NCI-H2029 treated with DMSO at 0.1 percent for 48 hours (cell line): ENCODE results near the gene POLR2F.

ENCODE experiments used
- DNase-seq: peaks from one replicate; lab custom pipeline; 2025; lab: John Stamatoyannopoulos, UW

Gene POLR2F

DNA sequence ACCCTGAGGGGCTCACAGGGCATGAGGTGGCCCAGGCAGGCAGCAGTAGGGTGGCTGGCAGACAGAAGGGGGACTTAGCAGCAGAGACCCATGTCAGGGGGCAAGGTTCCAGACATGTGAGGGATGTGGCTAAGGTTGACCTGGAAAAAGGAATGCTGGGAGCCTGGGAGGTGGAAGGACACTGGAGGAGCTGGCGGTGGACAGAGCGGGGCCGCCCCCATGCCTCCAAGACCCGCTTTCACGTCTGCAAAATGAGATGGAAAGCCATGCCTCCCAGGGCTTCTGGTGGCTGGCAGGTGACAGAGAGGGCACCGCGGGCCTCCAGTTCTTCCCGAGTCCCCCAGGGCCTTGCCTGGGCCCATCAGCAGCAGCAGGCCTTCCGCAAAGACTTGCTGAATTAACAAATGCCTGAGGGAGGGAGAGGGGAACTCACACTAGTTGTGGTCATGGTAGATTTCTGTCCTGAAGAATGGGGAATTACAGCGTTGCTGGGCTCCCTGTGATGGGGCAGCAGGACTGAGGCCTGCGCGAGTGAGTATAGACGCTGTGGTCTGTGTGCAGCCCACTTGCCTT is 53.9 kb downstream of the POLR2F start:
- DNase-seq, result no peak

DNA sequence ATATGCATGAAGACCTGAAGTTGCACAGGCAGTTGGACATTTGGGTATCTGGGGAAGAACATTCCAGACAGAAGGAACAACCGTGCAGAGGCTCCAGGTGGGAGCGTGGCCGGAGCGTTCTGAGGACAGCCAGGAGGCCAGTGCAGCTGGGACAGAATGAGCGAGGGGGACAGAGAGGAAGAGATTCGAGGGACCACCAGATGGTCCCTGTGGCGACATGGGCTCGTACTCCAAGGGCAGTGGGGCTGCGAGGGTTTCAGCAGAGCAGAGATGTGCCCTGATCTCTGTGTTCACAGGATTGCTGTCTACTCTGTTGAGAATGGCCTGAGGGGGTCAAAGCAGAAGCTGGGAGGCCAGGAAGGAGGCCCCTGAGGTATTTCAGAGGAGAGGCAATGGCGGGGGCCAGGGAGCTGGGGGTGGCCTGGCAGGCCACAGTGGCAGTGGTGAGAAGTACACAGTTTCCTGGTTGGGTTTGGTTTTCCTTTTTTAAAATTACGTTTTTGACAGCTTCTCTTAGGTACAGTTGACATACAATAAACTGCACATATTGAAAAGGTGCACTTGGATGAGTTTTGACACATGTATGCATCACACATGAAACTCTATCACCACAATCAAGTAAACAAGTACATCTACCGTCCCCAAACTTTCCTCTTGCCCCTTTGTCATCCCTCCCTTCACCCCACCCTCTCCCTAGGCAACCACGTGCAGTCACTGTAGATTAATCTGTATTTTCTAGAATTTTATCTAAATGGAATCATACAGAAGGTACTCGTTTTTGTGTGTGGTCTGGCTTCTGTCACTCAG is 55.7 kb downstream of the POLR2F start:
- DNase-seq, result no peak

DNA sequence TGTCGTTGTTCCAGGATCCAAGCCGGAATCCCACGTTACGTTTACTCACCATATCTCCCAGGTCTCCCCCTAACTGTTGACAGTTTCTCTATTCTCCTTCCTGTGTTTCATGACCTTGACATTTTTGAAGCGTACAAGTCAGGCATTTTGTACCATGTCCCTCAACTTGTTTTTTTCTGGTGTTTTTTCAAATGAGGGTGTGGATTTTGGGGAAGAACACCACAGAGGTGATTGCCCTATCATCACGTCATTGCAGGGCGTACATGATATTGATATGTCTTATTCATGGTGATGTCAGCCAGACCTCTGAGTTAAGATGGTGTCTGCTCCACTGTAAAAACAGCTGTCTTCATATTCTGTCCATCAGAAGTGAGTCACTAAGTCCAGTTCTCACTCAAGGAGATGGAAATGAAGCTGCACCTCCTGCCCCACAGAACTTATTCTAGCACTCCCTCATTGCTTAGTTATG is 59.1 kb downstream of the POLR2F start:
- DNase-seq, result no peak

DNA sequence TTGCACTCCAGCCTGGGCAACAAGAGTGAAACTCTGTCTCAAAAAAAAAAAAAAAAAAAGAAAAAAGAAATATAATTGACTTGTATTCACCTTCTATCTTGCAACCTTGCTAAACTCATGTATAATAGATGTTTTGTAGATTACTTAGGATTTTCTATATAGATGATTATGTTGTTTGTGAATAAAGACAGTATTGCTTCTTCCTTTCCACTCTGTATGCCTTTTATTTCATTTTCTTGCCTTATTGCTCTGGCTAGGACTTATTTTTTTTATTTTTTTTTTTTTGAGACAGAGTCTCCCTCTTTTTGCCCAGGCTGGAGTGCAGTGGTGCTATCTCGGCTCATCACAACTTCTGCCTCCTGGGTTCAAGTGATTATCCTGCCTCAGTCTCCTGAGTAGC is 60.6 kb downstream of the POLR2F start:
- no peak for DNase-seq

DNA sequence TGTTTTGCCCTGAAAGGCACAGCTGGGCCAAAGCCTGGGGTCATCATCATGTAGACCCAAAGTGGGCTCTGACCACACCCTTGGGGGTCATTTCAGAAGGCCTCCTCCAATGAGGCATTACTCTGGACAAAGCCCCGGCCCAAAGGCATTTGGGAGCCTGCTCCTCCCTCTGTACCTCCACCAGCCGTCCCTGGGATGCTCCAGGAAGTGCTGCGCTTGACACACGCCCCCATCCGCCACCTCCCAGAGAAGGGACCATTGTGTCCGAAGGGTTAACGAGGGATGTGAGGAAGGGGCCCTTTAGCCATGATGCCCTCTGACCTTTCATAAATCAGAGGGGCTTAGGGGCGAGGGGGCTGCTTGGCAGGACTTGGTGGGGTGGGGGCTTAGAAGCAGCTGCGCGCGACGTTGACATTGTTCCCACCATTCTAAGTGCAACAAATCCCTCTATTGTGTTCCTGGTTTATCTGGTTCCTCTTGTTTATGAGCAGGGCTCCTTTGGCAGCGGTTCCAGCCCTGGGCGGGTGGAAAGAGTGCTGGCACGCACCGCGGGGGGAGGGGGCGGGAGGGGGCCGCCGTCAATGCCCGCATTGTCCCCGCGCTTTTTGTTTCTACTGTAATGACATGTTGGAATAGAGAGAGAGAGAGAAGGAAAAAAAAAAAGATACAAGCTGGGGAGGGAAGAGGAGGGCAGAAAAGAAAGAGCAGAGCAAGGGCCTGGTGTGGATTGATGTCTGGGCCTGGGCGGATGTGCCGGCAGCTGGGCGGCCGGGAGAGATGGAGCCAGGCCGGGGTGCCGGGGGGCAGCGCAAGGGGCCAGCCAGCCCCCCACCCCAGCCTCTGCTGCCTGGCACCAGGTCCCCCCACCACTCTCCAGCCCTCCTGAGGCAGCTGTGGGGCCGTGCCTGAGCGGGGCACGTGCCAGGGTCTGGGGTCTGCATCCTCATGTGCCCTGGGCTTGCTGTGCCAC is 63.0 kb downstream of the POLR2F start:
- DNase-seq, result peak; percentile 61

DNA sequence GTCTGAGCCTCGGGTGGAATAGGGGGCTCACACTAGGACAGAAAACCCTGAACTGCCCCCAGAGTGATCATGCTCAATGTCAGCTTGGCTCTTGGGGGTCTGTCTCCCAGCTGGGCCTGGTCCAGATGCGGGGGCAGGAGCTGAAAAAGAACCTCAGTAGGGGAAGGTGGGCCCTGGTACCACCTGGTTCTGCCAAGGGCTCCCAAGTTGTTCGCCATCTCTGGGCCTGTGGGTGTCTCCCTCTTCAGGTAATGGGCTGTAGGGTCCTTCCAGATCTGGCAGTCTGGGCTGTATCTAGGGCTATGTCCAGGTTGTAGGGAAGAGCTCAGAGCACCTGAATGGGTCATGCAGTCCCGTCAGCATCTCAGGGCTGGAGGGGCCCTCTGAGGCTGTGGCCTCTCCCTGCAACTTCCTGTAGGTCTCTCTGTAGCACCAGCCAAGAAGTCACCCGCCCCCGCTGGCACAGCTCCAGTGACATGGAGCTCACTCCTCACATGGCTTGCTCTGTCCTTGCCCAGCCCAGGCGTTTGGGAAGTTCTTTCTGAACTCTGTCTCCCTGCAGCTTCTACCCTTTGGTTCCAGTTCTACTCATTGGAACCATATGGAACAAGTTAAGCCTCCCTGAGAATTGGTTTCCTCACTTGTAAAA is 63.9 kb downstream of the POLR2F start:
- DNase-seq, result no peak

DNA sequence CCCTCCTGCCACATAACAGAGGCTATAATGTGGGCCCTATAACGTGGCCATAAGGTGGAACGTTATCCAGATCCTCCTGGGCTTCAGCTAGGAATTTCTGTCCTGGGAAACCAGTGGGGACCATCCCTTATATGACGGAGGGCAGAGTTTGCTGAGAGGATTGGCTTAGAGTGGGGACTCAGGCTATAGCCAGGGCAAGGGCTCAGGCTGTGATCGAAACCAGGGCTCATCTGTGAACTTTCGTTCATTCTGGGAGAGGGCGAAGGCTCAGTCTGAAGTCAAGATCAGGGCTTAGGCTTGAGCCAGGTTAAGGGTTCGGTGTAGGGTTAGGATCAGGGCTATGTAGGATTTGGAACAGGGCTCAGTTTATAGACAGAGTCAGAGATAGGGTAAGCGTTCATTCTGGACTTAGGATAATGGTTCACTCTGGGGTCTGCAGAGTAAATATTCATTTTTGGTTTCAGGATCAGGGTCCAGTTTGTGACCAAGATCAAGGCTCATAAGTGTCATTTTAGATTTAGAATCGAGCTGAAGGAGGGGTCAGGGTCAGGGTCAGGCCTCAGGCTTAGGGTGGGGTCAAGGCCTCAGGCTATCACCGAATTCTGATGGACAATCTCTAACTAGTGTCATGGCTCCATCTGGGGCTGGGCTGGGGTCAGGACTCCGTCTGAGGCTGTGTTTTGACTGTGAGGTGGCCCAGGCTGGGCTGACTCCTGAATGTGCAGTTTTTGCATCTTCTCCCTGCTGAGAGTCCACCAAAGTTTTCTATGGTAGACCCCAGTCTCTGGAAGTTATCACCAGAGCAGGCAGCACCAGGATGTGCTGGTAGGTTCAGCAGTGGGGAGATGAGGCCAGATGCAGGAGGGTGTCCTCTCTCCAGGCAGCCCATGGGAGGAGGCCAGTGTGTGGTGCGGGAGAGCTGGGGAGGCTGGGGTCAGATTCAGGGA is 64.7 kb downstream of the POLR2F start:
- DNase-seq, result no peak
